ENCODE data around the gene RASGRP4.

Gene RASGRP4

DNA sequence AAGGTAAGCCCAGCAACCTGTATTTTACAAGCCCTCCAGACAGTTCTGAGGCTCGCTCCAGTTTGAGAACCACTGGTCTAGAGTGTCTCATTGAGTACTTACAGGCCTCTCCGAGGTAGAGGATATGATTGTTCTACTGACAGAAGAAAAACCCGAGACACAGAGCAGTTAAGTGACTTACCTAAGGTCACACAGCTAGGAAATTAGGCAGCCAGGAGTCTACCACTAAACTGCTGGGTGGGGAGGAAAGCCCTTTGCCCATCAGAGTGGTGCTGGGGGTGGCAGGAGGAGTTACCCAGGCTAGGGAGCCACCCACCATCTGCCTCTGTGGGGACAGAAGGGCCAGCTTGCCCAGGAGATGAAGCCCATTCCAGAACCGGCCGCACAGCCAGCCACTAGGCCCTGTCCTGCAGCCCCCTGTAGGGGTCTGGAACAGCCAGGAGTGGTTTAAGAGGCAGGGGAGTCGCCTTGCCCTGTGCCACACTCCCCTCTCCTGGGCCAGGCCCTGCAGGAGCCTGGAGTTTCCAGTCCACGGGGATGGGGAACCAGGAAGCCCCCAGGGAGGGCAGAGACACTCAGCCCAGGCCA is 703 bp downstream of the RASGRP4 start:
- TF ChIP-seq, protein P1, sequence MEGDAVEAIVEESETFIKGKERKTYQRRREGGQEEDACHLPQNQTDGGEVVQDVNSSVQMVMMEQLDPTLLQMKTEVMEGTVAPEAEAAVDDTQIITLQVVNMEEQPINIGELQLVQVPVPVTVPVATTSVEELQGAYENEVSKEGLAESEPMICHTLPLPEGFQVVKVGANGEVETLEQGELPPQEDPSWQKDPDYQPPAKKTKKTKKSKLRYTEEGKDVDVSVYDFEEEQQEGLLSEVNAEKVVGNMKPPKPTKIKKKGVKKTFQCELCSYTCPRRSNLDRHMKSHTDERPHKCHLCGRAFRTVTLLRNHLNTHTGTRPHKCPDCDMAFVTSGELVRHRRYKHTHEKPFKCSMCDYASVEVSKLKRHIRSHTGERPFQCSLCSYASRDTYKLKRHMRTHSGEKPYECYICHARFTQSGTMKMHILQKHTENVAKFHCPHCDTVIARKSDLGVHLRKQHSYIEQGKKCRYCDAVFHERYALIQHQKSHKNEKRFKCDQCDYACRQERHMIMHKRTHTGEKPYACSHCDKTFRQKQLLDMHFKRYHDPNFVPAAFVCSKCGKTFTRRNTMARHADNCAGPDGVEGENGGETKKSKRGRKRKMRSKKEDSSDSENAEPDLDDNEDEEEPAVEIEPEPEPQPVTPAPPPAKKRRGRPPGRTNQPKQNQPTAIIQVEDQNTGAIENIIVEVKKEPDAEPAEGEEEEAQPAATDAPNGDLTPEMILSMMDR (IDR thresholded peaks at IDR 0.05; ENCODE audit: low read length), result no peak
- no peak for TF ChIP-seq EZH2 (IDR thresholded peaks at IDR 0.05; ENCODE audit: borderline replicate concordance, low read length)
- no peaks in the 10 kb centered on the region for H3K79me2 ChIP-seq (ENCODE audit: insufficient read depth, low read length)
- H3K27me3 ChIP-seq (ENCODE audit: insufficient read depth, low read length), result no peaks in the 10 kb centered on the region
- no peak overlapping the region for H3K9ac ChIP-seq (ENCODE audit: low read length)
- no peak overlapping the region for H3K4me3 ChIP-seq (ENCODE audit: low read depth, low read length, poor library complexity, severe bottlenecking)
- H3K4me1 ChIP-seq (ENCODE audit: insufficient read depth, low read length, severe bottlenecking), result peaks cover 27% of the 10 kb centered on the region
- H2AFZ ChIP-seq (ENCODE audit: low read length), result no peak overlapping the region
- H3F3A ChIP-seq (ENCODE audit: insufficient read depth, low read length), result no peaks in the 10 kb centered on the region
- no peaks in the 10 kb centered on the region for H3K9me2 ChIP-seq (ENCODE audit: low read depth, low read length)
- H3K36me3 ChIP-seq (ENCODE audit: insufficient read depth, low read length), result no peaks in the 10 kb centered on the region
- H3K4me2 ChIP-seq (ENCODE audit: low read length), result no peak overlapping the region
- no peak overlapping the region for H3K27ac ChIP-seq (ENCODE audit: low read depth, low read length, poor library complexity, severe bottlenecking)
- H3K9me3 ChIP-seq (ENCODE audit: low read length), result no peaks in the 10 kb centered on the region
- no peaks in the 10 kb centered on the region for H4K20me1 ChIP-seq (ENCODE audit: insufficient read depth, low read length)

DNA sequence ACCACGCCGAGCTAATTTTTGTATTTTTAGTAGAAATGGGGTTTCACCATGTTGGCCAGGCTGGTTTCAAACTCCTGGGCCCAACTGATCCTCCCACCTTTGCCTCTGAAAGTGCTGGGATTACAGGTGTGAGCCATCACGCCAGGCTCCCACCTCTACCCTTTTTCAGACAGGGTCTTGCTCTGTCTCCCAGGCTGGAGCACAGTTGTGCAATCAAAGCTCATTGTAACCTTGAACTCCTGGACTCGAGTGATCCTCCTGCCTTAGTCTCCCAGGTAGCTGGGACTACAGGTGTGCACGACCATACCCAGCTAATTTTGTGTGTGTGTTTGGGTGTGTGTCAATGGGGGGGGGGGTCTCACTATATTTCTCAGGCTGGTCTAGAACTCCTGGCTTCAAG is 1.7 kb downstream of the RASGRP4 start:
- Histone ChIP-seq H3K36me3 (ENCODE audit: insufficient read depth, low read length) (no peaks in the 10 kb centered on the region), H3K27ac (ENCODE audit: low read depth, low read length, poor library complexity, severe bottlenecking) (no peak overlapping the region), H3K4me1 (ENCODE audit: insufficient read depth, low read length, severe bottlenecking) (peaks cover 21% of the 10 kb centered on the region), H3K9me2 (ENCODE audit: low read depth, low read length) (no peaks in the 10 kb centered on the region), H3K9ac (ENCODE audit: low read length) (no peak overlapping the region), H3K4me2 (ENCODE audit: low read length) (no peak overlapping the region), H4K20me1 (ENCODE audit: insufficient read depth, low read length) (no peaks in the 10 kb centered on the region), H3K27me3 (ENCODE audit: insufficient read depth, low read length) (no peaks in the 10 kb centered on the region), H3F3A (ENCODE audit: insufficient read depth, low read length) (no peaks in the 10 kb centered on the region), H2AFZ (ENCODE audit: low read length) (no peak overlapping the region), H3K4me3 (ENCODE audit: low read depth, low read length, poor library complexity, severe bottlenecking) (no peak overlapping the region), H3K79me2 (ENCODE audit: insufficient read depth, low read length) (no peaks in the 10 kb centered on the region), H3K9me3 (ENCODE audit: low read length) (no peaks in the 10 kb centered on the region)
- TF ChIP-seq, protein P1 (IDR thresholded peaks at IDR 0.05; ENCODE audit: low read length), result no peak
- no peak for TF ChIP-seq EZH2 (IDR thresholded peaks at IDR 0.05; ENCODE audit: borderline replicate concordance, low read length)

GRCh38 chr19:38422438-38422837 is 3.6 kb downstream of the RASGRP4 start:
- no peaks in the 10 kb centered on the region for H3K9me3 ChIP-seq (ENCODE audit: low read length)
- H3K4me3 ChIP-seq (ENCODE audit: low read depth, low read length, poor library complexity, severe bottlenecking), result no peak overlapping the region
- no peak overlapping the region for H3K9ac ChIP-seq (ENCODE audit: low read length)
- H4K20me1 ChIP-seq (ENCODE audit: insufficient read depth, low read length), result no peaks in the 10 kb centered on the region
- H3K4me1 ChIP-seq (ENCODE audit: insufficient read depth, low read length, severe bottlenecking), result peaks cover 23% of the 10 kb centered on the region
- H3K79me2 ChIP-seq (ENCODE audit: insufficient read depth, low read length), result no peaks in the 10 kb centered on the region
- no peak overlapping the region for H2AFZ ChIP-seq (ENCODE audit: low read length)
- no peak overlapping the region for H3K4me2 ChIP-seq (ENCODE audit: low read length)
- TF ChIP-seq, protein P1 (IDR thresholded peaks at IDR 0.05; ENCODE audit: low read length), result no peak
- no peak for TF ChIP-seq EZH2 (IDR thresholded peaks at IDR 0.05; ENCODE audit: borderline replicate concordance, low read length)
- H3K27me3 ChIP-seq (ENCODE audit: insufficient read depth, low read length), result no peaks in the 10 kb centered on the region
- H3K27ac ChIP-seq (ENCODE audit: low read depth, low read length, poor library complexity, severe bottlenecking), result no peak overlapping the region
- no peaks in the 10 kb centered on the region for H3K9me2 ChIP-seq (ENCODE audit: low read depth, low read length)
- no peaks in the 10 kb centered on the region for H3F3A ChIP-seq (ENCODE audit: insufficient read depth, low read length)
- no peaks in the 10 kb centered on the region for H3K36me3 ChIP-seq (ENCODE audit: insufficient read depth, low read length)
